HL-60/S4 treated with phorbol 12-myristate 13-acetate at 8.2 ng/mL for 4 days and 3 days (cell line): ENCODE results near the gene PELI1.

ENCODE experiments used
- in situ Hi-C: fragments of 300-500 bp; cut with MboI; formaldehyde crosslinking; loops from 2 replicates; pipeline ENCODE4 v1.15.0; 2022; ENCODE audit warnings: low sequenced_read_pairs

PELI1 gene, protein sequence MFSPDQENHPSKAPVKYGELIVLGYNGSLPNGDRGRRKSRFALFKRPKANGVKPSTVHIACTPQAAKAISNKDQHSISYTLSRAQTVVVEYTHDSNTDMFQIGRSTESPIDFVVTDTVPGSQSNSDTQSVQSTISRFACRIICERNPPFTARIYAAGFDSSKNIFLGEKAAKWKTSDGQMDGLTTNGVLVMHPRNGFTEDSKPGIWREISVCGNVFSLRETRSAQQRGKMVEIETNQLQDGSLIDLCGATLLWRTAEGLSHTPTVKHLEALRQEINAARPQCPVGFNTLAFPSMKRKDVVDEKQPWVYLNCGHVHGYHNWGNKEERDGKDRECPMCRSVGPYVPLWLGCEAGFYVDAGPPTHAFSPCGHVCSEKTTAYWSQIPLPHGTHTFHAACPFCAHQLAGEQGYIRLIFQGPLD

DNA sequence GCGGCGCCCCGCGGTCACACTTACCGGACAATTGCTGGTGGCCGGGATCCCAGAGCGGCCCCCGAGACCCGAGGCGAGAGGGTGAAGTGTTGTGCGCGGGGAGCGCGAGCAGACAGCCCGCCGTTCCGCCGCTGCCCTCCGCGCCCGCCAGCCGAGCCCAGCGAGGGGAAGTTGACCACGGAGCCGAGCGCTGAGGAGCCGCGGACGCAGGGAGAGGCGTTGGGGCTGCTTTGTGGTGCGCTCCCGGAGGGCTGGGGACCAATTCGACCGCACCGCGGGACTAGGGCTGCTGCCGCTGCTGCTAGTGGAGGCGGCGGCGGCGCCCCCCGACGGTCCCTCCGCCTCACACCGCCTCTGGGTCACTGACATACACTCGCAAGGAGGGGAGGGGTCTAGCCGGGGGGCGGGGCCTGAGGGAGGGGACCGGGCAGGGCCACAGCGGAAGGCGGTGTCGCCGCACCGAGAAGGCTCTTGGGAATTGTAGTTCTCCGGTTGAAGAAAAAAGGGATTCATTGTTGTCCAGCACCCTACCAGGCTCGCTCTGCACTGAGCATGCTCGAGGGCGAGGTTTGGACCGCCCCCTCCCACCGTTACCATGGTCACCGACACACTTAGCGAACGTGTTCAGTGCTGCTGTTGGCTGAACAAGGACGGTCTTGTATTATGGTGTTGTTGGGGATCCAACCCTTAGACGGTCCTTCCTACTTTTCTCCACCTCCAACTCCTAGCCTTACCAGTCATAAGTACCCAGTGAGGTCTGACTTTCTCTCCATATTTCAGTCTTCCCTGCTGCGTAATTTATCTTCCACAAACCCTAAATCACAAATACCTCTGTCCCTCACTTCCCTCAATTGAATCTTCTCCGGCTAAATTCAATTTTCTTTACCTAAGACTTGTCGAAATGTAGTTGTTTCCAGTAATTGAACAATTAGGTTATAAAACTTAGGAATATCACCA, at the start of gene PELI1:
TSS of gene PELI1 (minus strand) at position 364 of the 957 bp plus-strand sequence. CDS start 36,110 bp downstream, outside the sequence.
- in situ Hi-C loops, result no loop called here

DNA sequence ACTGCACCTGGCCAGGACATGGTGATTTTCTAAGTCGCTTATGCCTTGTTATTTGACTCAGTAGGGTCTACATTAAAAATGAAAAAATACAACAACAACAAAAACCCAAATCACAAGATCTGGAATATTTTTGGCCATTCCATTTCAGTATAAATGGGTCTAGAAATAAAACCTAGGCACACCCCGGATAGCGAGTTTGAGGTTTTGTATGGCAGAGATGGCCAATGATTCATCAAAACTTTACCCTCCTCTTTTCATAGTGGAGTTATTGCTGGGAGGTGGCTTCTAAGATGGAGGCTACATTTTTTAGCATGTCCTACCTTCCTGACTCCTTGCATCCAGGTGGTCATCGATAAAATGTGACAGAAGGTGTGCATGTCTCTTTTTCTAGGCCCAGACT, 49.3 kb upstream of the PELI1 start:
- in situ Hi-C loops, result no loop called here

DNA sequence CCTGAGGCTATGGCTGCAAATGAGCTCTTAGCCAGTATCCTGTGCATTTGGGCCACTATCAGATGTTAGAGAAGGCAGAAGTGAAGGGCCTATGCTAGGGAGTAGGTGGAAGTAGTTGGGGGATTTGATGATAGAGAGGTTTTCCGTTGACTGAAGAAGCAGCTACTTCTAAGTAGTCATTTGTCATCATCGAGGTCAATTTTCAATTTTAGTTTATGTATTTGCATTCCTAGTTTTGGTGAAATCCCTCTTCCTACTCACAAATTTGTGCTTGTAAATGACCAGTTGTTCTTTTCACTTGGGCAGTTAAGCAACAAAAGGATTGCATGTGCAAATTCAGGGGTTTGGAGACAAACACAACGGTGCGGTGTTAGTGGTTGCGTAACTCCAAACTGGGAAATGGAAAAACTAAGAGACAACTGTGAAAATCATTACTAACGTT, 48.5 kb upstream of the PELI1 start:
- in situ Hi-C loops, result no loop called here

DNA sequence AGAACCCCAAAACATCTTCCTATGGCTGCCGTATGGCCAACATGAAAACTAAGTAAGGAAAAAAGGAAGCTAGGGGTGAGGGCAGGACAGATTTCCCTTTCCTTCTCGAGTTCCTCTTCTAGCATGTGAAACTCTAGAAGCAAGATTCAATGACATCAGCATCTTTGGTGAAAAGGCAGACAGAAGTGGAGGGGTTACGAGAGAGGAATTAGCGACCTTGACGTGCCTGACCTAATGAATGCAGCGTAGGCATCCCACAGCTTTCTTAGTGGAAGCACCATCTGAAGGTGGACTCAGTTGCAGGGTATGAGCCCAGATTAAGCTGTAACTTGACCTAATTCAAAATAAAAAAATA, 47.9 kb upstream of the PELI1 start:
- in situ Hi-C loops, result no loop called here

DNA sequence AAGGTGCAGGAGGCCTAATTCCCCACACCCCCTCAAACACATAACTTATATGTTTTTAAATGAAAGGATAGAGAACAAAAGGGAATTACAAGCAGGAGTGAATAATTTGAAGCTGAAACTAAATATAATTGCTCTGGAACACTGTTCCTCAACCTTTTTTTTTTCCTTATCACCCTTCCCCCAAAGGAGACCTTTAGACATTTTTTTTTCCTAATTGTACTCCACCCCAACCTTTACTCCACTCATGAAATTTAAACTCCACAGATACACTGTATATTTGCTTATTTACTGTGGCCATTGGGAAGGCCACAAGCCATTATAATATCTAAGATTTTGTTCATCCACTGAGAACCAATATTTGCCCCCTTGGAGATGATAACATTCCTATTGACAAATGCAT, 45.4 kb upstream of the PELI1 start:
- in situ Hi-C loops, result no loop called here

DNA sequence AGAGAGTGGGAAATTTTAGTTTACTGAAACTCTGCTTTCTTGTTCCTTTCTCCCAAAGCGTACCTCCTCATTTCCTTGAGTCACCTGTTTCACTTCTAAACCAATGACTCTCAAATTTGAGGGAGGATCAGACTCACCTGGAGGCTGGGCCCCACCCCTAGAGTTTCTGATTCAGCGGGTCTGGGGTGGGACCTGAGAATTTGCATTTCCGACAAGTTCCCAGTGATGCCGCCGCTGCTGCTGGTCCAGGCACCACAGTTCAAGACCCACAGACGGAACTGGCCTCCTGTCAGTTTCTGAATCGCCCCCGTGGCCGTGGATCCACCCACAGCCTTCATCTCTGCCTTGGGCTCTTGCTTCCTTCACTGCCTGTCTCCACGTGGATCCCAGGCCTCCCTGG, 44.9 kb upstream of the PELI1 start:
- in situ Hi-C loops, result no loop called here

DNA sequence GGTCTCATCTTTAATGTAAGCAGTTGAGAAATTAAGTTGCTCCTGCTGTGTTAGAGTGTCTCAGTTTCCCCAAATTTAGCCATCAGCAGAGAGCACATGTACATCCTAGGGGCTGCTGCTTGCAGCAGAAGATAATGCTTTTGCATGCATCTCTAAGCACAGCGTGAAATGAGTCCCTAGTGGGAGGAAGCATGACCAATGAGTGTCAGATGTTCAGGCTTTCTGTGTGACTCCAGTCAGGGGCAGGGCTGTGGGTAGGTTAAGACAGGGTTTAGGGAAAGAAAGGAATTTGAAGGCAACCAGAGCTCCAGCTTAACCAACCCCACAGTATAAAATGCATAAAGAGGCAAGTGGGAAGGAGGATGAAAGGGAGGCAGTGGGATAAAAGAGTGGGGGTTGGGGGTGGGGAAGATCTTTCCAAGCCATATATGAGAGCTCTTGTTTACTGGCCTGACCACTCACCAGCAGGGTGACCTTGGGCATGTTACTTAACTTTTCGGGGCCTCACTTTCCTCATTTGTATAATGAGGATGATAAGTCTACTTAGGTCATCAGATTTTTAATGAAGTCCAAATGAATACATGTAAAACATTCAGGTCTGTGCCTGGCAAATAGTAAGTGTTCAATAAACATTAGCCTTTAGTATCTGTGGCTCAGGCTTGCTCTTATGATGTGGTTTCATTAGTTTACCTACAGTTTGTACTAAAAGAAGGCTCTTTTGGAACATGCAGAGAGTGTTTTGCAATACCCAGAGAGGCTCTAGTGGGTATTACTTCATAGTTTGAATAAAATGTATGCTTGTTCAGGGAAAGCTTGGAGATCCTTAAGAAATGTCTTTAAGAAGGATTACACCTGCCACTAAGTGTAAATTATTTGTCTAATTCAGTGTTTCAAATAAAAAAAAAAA, 42.7 kb upstream of the PELI1 start:
- in situ Hi-C loops, result no loop called here

DNA sequence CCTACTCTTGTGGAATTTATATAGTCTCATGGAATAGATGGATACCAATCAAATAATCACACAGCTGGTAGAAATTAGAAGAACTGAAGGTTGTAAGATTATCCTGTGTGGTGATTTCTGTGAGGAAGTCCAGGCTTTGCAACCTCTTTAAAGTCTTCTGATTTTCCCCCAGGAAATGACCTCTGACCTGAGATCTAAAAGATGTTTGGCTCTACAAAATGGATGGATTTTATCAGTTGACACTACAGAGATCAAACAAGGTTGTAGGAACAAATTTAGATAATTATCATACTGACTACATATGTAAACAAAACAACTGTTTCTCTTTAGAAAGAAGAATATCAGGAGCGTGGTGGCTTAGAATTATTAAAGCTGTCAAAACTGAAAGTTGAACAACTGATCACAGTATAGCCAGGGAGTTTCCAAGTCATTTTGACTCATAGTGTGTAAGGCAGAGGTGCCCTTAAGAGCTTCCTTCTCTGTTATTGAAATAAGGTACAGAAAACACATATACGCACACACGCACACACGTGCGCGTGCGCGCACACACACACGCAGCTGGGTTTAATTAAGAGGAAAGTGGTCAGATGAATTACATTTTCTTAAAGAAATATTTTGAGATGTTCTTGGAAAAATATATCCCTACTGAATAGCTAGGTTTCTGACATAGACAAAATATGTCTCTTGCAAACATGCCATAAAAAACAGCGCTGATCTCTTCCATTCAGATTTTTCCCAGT, 35.5 kb upstream of the PELI1 start:
- in situ Hi-C loops, result no loop called here

DNA sequence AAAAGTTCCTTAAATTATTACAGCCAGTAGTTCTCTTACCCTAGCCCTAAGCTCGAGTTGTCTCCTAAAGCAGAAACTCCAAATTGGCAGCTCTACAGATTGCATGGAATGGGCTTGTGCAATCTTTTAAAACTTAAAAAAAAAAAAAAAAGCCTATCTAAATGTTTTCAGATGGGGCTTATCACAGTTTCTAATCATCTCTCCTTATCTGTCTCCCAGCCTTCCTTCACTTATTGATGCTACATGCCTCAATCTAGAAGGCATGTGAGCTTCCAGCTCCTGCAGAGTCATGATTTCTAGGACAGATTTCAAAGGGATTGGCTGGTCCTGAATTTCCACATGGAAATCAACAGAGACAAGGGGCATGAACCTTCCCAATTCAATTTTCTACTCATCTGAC, 33.1 kb upstream of the PELI1 start:
- in situ Hi-C loops, result no loop called here

DNA sequence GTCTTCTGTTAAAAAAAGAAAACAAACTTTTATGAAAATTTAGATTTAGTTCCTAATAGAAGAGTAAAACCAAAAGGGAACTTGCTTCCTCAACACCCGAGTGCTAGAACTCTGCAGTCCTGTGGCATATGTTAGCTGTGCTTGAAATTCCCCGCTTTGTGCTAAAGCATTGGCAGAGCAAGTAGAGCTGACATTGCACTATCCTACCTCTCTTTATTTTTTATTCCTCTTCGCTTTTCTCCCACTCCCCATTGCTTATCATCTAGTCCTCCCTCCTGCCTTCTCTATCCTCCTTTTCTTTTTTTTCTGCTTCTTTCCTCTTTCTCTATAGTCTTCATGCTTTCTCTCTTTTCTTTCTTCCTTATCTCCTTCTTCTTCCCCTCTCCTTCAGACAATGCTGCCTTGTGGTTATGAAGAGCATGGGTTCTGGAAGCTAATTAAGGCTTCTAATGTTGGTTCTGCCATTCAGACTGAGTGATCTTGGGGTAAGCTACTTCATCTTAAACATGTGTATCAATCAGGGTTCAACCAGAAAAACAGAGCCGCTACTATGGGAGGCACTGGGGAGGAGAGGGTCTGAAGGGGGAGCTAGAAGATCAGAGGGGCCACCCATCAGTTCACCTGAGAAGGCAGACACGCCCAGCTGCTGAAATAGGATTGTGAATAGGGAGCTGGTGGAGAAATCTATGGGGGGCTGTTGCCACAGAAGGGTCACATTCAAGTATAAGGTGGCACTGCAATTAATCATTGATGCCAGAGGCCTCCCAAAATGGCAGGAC, 31.4 kb upstream of the PELI1 start:
- in situ Hi-C loops, result no loop called here

DNA sequence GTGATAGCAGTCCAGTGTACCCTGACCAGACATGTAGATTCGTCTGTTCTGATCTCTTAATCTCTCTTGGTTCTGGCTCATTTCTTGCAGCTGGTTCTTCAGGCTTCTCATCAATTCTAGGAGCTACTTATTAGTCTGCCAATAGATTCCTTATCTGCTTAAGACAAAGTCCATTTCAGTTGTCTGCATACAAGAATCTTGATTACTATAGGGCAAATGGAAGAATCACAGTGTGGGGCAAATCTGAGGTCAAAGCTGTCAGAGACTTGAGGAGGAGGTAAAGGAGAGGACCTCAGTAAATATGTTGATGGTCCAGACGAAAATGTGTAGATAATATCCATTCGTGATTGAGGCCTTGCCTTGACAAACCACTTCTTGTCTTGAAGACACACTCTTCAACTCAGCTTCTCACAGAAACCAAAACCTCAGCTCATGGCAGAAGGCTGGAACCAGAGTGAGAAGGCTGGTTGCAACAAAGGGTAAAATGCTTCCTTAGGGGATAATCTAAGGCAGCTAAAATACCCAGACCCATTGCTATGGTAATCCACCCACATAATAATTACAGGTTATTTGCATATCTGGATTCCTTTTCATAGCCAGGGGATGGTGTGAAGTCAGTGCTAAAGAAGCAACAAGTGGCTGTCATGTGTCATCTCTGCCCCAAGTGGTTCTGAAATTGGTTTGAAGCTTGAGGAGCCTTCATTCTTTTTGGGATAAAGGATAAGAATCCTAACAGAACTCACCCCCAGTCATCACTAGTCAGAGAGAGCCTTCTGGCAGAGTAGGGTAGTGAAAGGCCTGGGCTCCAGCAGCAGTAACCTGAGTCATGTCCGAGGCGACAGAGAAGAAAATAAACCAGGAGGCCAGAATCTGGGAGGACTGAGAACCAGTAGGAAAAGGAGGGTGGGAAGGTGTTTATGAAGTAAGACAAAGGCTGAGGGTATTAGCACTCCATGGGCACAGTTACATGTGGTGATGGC, 29.2 kb upstream of the PELI1 start:
- in situ Hi-C loops, result no loop called here

DNA sequence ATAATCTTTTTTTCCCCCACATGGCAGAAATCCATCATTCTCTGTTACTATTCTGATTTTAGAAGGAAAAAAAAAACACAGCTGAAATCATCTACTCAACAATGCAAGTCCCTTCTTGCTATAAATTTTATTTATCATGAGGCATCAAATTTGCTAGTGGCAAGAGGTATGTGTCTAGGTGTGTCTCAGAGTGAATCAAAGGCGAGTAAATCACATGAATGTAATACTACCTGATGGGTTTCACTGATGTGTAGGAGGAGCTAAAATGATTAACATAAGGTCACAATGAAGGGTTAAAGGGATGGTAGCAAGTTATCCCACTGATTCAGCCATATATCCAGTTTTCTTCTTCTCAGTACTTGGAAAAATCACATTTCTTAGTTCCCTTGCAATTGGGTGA, 24.5 kb upstream of the PELI1 start:
- in situ Hi-C loops, result no loop called here

DNA sequence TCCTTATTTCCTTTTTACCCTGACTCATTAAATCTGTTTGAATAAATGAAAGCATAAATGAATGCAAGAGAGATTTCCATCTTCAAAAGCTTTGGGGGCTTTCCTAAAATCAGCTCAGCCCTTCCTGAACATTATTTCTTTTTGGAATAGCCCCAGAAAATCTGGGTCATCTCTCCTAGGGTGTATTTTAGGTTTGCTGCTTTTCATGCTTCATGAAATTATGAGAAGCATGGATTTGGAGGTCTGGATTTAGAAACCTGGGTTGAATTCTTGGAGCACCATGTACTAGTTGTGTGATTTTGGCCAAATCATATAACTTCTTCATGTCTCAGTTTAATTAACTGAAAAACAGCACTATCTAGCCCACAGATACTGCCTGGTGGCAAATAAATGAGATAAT, 24.0 kb upstream of the PELI1 start:
- in situ Hi-C loops, result no loop called here

DNA sequence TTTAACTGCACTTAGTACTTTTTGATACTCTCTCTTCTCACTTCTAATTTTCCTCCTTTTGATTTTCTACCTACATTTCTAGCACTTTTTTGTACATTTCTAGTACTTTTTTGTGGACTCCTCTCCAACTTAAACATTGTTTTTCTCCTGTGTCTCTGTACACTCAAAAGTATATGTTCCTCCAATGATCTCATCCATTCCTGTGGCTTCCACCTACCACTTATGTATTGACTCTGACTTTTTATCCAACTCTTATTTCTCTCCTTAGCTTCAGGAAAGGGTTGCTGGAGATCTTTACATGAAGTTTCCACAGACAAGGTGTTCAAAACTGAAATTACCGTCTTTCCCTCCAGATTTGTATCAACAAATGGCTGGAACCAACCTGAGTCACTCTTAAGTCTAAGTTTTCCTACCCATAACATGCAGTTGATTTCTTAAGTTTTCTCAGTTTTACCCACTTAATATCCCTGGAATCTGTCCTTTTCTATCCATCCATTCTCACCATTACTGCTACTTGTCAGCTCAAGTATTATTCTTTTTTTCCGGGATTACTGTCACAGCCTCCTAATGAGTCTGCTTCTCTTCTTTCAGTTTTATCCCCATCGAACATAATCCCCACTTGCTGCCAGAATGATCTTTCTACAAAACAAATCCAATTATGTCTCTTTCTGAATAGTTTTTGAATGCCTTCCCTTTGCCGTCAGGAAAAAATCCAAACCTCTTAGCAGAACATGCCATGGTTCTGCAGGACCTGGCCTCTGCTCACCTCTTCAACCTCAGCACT, 22.6 kb upstream of the PELI1 start:
- in situ Hi-C loops, result no loop called here

DNA sequence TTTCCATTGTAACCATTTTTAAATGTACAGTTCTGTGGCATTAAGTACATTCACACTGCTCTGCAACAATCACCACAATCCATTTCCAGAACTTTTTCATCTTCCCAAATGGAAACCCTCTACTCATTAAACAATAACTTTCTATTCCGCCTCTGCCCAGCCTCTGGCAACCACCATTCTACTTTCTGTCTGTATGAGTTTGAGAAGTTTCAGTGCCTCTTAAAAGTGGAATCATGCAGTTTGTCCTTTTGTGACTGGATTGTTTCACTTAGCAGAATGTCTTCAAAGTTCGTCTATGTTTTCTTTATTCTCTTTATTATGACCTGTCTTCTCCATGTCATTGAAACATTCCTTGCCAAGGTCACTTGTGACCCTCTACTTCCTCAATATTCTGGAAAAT, 22.0 kb upstream of the PELI1 start:
- in situ Hi-C loops, result no loop called here

DNA sequence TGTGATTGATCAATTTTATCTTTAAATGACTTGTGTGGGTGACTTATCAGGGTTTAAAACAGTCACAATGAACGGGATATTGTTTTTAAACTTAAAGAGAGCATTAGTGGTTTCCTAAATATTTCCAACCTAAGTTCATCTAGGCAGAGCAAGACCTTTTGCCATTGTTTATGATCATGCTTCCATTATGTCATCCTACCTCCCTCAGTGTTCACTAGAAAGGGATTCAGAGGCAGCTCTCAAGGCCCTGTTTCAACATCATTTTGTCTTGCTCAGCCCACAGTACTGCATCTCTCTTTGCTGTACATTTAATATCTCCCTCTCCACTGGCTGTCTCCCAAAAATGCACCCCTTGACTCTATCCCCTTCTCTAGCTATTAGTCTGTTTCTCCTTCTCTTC, 21.5 kb upstream of the PELI1 start:
- in situ Hi-C loops, result no loop called here

DNA sequence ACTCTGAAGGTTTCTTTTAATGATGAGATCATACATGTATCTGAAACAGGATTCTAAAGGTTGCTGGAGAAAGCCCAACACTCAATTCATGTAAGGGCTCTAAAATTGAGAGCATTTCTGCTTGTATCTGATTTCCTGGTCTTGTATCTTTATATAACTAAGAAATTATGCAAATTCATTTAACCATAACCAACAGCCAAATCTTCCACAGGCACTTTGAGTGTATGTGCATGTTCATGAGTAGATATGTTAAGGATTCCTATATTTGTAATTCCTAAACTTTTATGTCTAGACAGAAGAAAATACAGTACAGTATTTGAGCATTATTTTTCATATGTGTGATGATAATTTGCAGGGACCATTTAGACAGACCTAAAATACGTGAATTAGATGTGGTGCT, 20.4 kb upstream of the PELI1 start:
- in situ Hi-C loops, result no loop called here

DNA sequence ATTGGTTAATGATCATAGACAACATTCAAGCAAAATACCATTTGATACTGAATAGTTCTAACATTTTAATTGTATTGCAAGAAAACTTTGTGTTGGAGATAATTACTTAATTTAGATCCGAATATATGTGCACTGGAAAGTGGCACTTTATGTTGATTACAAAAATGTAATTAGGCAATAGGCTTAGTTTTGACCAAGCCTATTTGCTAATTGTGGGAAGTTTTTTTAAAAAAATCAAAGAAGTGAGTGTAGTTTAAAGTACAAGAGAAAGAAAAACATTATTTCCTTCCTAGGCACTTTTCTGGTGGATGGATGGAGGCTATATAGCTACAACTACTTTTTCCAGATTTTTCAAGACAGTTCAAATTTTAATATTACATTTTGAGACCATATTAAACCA, 18.3 kb upstream of the PELI1 start:
- in situ Hi-C loops, result no loop called here
